ENCODE results near the gene PLEKHB2. TPM values are rescaled to one million over a fixed set of nuclear protein-coding genes. Genes with fewer than 3 reads are reported as not detected.
"Not testable (repeated sequence)": the region's sequence is repeated elsewhere in the genome, so short reads cannot be mapped to it uniquely, and the experiment has no call there.

Gene PLEKHB2, protein sequence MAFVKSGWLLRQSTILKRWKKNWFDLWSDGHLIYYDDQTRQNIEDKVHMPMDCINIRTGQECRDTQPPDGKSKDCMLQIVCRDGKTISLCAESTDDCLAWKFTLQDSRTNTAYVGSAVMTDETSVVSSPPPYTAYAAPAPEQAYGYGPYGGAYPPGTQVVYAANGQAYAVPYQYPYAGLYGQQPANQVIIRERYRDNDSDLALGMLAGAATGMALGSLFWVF
- total RNA-seq, result 102 and 148 TPM in 2 replicates

DNA sequence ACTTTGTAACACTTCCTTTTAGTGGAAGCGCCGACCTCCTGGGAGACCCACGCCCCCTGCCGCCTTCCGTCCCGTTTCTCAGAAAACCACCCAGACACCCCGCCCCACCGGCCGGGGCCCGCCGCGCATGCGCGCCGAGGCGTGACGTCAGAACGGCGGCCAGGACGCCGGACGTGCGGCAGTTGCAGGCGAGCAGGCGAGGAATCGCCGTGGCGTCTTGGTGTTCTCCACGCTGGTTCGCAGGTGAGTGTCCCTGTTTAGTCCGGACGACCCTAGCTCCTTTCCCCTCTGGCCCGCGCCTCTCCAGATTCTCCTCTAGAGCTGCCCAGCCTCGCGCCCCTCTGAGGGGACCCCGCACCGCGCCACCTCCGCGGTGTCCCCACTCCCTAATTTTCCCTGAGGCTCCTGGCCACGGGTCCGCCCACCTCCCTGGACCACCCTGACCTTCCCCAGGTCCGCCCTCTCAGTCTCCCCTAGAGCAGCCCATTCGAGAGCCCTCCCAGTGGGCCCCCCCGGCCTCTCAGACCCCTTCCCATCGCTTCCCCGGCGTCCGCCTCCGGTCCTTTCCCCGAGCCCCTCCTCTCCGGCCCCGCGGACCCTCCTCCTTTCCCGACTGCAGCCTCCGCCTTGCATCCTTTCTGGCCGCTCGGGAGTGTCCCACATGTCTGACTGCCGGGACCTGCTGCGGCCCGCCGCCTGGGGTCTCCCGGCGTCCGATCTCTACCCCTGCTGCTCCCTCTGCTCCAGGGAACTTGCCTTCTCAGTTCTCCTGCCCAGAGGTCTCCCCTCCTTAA lies at the start of gene PLEKHB2:
PLEKHB2 (plus strand) TSS at position 181 of the 794 bp plus-strand sequence. CDS start 15,606 bp downstream, outside the sequence.
- DNase-seq (ENCODE audit: low read depth in 2 of 2), result peak; percentile 46 to 90

DNA sequence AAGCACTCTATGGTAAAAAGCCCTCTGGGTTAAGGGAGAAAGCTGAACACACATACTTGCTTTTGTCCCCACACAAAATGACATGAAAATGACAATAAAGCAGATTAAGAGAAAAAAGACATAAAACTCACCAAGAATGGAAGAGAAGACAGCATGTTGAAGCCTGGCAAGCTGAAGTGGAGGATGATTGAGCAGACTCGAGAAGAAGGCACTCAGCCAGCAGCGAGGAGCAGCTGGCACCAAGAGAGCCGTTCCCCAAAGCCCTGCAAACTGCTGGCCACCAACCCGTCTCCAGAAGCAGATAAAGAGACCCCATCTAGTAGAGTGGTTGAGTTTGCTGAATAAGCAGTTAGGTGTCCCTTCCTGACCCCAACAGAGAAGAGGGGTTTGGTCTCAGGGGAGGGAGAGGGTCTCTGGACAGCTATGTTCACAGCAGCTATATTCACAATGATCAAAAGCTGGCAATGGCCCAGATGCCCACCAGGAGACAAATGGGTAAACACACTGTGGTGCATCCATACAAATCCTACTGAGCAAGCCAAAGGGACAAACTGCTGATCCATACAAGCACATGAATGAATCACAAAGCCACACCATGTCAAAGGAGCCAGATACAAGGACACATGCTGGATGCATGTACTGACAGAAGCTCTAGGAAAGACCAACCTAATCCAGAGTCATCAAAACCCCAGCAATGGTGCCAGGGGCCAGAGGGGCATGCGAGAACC lies 48.8 kb upstream of the PLEKHB2 start:
- no peak for DNase-seq (ENCODE audit: low read depth in 2 of 2)

DNA sequence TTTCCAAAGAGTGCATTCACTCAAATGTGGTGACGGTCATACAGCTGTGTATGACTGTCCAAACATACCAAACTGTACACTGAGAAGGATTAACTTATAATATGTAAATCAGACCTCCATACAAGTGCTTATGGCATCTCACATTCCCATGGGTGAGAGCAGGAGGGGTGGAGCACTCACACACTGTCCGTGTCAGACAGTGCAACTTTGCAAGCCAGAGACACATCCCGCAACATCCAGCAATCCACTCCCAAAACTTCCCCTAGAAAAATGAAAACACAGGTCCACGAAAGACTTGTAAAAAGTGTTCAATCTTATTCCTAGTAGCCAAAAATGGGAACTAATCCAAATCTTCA lies 48.2 kb upstream of the PLEKHB2 start:
- DNase-seq (ENCODE audit: low read depth in 2 of 2), result no peak

DNA sequence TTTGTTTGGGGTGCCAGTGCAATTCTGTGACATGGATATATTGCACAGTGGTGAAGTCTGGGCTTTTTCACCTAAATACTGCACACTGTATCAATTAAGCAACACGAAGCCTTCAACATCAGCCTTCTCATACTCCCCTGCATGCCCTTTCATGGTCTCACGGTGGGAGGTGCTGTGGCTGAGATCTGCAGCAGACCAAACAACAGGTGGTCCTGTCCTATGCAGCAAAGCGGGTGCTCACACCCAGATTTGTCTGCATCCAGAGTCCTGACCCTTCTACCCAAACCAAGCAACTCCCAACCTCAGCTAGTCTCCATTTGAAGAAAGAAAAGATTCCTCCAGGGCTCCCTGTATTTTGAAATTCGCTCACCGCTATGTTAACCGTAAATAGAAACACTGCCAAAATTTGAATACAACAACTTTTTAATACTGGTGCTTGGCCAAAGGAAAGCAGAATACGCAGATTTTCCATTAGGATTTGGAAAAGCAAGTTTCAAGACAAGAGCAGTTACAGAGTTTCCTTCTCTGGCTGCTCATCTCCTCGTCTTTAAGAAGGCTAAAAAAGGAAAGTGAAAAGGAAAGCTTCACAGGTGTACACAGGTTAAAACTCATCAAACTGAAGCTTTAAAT lies 46.8 kb upstream of the PLEKHB2 start:
- no peak for DNase-seq (ENCODE audit: low read depth in 2 of 2)

DNA sequence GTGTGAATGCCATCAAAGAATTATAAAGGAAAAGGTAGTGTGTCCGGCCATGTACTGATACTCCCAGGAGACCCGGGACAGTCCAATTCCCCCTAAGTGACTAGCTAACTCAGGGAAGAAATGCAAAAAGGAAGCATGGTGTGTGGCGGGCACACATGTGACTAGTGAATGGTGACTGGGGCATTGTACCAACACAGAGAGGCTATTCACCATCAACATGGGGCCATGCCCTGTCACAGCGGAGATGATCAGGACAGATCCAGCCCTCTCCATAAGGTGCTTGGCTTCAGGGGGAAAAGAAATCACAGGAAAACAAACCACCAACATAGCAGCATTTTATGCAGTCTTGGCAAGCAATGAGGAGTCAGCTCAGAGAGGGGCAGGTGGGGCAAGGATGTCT lies 46.2 kb upstream of the PLEKHB2 start:
- no peak for DNase-seq (ENCODE audit: low read depth in 2 of 2)

DNA sequence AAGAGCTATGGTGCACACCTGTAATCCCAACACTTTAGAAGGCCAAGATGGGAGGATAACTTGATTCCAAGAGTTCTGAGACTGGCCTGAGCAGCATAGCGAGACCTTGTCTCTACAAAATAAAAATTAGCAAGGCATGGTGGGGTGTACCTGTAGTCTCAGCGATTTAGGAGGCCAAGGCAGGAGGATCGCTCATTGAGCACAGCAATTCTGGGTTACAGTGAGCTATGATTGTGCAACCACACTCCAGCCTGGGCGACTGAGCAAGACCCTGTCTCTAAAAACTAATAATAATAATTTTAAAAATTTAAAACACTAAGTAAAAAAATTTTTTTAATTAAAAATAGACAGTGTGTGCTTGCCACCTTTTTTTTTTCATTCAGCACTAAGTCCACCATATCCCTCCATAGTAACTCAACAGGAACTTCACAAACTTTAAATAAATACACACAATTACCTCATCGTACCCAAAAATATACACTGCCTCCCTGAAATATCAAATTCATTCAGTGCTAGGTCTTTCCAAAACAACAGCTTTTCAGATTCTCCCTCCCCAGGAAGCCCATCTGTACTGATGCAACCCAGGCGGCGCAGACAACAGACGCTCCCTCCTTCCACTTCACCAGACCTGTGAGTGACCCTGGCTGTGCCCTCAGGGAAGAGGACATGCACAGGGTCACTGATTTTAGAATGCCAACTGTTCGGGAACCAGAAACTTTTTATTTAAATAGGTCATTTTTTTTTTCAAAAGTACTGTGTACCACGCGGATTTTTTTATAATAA lies 41.4 kb upstream of the PLEKHB2 start:
- DNase-seq (ENCODE audit: low read depth in 2 of 2), result no peak

DNA sequence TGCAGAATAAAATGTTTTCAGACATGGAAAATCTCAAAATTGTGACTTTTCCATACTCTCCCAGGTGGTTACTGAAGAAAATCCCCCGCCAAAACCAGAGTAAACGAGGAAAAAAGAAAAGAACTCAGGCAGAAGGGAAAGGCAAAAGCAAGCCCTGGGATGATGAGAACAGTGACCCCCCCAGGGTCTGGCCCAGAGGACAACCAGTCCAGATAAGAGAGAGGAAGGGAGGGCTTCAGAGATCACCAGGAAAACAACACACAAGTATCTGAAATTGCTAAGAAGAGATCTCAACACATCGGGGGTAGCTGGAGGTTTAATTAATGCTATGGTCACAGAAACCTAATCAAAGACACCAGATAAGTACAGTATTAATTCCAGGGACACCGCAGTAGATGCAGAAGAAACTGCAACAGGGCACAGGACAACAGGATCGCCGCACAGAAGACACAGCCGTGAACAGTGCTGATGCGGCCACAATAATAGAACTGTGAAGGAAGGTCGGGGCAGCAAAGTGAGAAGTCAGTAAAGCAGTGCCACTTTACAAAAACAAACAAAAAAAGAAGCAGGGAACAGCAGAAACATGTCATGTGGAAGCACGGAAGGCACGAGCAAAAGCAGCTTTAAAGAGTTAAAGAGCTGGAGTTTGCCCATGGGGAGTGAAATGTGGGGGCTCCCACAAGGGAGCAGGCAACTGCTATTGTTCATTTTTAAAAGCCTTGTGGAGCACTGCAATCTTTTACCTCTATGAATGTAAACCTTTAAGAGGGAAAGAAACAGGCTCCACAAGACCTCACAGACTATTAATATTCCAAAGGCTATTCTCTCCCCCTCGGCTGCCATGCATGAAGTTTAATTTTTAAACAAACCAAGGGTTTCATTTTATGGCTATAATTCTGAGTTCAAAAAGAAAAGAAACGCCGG lies 40.3 kb upstream of the PLEKHB2 start:
- DNase-seq (ENCODE audit: low read depth in 2 of 2), result no peak

DNA sequence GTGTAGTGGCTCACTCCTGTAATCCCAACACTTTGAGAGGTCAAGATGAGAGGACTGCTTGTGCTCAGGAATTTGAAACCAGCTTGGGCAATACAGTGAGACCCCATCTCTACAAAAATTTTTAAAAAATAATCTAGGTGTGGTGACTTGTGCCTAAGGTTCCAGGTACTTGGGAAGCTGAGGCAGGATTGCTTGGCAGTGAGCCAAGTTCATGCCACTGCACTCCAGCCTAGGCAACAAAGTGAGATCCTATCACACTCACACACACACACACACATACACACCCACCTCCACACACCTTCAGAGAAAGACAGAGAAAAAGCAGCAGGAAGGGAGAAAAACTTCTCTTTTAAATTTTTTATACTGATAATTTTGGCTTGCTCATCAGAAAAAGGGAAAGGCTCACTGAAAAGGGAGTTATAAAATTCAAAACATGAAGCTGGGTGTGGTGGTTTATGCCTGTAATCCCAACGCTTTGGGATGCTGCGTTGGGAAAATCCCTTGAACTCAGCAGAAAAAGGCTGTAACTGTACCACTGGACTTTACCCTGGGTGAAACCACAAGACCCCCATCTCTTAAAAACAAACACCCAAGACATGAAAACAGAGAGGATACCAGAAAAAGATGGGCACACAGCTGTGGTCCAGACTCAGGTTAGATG lies 37.5 kb upstream of the PLEKHB2 start:
- no peak for DNase-seq (ENCODE audit: low read depth in 2 of 2)

DNA sequence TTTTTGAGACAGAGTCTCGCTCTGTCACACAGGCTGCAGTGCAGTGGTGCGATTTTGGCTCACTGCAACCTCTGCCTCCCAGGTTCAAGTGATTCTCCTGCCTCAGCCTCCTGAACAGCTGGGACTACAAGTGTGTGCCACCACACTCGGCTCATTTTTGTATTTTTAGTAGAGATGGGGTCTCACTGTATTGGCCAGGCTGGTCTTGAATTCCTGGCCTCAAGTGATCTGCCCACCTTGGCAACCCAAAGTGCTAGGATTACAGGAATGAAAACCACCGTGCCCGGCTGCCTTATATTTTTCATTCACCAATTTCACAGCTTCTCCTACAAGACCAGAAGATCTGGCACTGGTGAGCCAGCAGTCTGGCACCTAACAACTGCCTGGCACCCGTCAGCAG lies 37.0 kb upstream of the PLEKHB2 start:
- DNase-seq (ENCODE audit: low read depth in 2 of 2), result not testable (repeated sequence)

DNA sequence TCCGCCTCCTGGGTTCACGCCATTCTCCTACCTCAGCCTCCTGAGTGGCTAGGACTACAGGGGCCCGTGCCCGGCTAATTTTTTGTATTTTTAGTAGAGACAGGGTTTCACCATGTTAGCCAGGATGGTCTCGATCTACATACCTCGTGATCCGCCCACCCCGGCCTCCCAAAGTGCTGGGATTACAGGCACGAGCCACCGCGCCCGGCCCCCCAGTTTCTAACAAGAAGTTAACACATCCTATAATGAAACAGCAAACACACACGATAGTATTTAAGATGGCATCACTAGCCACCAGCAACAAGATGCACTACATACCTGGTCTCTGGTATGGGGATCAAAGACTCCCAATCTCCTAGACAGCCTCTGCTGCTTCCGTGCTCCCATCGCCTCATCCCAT lies 29.6 kb upstream of the PLEKHB2 start:
- DNase-seq (ENCODE audit: low read depth in 2 of 2), result not testable (repeated sequence)

DNA sequence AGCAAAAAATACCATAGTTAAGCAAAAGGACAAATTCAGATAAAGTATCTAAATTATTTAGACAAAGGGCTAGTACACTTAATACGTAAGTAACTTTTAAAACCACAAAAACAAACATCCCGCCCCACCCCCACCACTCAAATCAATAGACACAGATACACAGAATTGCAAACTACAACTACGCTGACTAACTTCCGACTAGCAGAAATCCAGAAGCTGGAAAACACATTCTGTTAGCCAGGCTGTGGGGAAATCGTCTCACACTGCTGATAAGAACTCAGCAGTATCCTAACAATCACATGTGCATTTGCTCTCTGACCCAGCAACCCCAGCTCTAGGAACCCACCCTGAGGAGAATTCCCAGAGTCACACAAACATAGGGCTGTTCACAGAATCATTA lies 28.4 kb upstream of the PLEKHB2 start:
- DNase-seq (ENCODE audit: low read depth in 2 of 2), result peak in 1 of 2 donors; percentile 77

DNA sequence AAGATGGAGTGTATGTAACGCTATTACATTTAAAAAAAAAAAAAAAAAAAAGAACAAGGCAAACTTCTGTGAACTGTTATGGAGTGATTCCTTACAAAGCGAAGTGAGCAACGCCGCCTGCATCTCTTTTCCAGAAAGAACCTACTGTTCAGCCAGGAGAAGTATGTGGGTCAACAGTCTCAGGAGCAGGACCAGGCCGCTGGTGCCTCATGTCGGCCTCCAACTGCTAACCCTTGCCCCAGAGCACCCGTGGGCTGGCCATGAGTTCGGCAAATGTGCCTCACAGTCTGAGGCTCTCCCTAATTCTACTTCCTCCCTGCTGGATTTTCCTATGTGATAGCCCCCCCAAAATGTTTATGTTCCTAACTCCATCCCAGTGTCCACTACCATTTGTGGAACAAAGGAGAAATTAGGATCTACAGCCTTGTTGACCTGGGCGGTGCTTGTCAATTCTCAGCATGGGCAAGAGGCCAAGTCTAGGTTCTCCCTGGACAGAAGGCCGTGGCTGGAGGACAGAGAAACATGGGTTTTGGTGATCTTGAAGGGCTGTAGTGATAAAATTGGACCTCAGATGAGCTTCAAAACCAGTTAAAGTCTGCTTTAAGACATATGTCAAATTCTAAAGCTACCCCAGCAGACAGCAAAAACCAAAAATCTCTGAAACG lies 27.8 kb upstream of the PLEKHB2 start:
- DNase-seq (ENCODE audit: low read depth in 2 of 2), result no peak

DNA sequence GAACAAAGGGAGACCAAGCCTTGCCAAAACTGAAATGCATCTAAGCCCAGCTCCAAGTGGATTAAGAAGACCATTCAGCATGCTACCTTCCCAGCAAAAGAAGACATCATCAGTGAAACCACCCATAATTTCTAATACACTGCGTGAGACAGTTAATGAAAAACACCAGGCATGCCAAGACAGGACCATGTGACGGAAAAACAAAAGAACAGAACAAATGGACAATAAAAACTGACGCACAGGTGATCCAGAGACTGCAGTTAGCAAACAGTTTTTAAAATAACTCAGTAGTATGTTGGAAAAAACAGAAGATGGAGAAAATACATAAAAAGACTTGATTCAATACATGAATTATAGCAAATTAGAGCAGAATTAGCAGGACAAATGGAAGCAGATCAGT lies 27.2 kb upstream of the PLEKHB2 start:
- DNase-seq (ENCODE audit: low read depth in 2 of 2), result peak; percentile 25 to 29

DNA sequence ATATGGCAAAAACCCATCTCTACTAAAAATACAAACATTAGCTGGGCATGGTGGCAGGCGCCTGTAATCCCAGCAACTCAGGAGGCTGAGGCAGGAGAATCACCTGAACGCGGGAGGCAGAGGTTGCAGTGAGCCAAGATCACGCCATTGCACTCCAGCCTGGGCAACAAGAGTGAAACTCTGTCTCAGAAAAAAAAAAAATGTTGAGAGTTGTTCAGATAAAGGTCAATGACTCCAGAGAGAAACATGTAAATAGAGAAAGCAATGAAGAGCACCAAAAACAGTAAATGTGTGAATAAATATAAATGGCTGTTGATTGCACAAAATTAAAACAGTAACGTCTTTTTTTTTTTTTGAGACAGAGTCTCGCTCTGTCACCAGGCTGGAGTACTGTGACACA lies 25.2 kb upstream of the PLEKHB2 start:
- not testable (repeated sequence) for DNase-seq (ENCODE audit: low read depth in 2 of 2)

DNA sequence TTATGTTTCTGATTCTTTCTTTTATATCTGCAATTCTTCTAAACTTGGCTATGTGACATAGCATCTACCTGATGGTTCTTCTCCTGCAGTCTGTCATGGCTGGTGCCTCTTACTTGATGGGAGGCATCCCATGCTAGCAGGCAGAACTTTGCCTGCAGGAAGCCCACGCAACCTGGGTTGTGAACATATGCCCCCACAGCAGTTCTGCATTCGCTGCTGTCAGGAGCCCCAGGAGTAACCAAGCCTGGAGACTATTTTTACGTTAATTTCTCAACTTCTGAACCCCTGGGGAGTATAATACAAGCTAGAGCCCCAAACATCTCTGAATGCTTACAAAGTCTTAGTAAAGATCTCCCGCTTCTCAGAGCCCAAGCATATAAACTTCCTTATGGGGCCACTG lies 23.9 kb upstream of the PLEKHB2 start:
- no peak for DNase-seq (ENCODE audit: low read depth in 2 of 2)

DNA sequence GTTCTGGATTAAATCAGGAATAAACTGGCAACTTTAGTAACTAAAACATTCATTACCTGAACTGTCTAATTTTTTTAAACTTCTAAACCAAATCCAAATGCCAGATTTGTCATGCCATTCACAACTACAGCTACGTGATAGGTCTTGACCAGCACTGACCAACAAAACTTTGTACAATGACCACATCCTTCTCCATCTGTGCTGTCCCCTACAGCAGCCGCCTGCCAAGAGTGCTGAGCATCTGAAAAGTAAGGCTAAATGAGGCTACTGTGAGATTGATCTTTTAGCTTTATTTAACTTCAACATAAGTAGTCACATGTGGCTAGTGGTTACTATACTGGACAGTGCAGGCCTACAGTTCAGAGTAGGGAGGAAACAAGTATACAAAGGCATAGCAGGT lies 19.5 kb upstream of the PLEKHB2 start:
- no peak for DNase-seq (ENCODE audit: low read depth in 2 of 2)

DNA sequence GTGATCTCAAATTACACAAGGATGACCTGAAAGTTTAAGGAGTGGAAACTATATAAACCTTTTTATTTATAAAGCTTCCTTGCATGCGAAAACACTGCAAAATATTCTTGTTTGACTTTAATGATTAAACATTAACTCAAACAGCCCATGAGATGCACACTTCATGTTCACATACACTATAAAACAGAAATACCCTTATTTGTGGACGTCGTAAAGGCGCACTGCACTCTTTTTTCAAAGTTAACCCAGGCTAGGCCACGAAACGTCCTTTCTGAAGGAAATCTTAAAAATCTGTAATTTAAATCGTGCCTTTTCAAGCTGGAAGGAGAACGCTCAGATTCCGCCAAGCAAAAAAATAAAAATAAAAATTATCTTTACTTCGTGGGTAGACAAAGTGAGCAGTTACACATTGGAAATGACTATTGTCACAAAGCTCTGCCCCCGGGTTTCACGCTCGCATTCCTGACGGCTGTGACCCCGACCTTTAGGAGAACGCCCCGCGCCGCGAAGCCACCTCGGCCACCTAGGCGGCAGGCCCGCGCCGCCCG lies 12.6 kb upstream of the PLEKHB2 start:
- DNase-seq (ENCODE audit: low read depth in 2 of 2), result no peak

DNA sequence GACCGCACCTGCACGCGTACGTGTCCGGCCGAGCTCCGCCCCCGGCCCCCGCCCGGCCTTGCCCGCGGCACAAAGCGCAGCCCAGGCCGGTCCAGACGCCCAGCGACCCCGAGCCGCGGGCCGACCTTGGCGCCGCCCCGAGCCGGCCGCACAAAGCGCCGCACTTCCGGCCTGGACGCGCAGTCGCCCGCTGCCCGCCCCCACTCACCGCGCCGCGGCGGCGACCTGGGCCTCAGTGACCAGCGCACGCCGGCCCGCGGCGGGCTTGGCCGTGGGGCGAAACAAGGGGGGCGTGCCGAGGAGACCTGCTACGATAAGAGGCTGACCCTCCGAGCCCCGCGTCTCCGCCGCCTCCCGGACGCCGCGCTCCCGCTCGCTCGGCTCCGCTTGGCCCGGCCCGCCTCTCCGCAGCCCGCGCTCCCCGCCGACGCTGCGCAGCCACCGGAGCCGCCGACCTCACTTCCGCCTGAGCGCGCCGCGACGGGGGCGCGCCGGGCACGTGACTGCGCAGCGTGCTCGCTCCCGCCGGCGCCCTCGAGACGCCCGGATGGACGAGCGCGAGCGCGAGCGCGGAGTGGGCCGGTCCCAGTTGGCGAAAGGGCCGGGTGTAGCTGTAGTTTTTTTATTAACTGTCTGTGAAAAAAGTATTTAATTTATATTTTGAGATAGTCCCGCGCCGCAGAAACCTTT lies 12.0 kb upstream of the PLEKHB2 start, which contains the start of gene FAM168B:
FAM168B (minus strand) TSS at position 455 of the 690 bp plus-strand sequence. CDS start 10,814 bp downstream, outside the sequence.
- DNase-seq (ENCODE audit: low read depth in 2 of 2), result peak; percentile 81 to 91
